HG02642 (cell line): Measurements from ENCODE around the gene ZSWIM4.
A peak's percentile ranks its signal among the peaks of the same experiment; 100 is the strongest.

Experiments used
- ATAC-seq: cut with Tn5 transposase; IDR thresholded peaks from one replicate; pipeline ENCODE4 v1.9.1; 2021; ENCODE audit warnings: mild to moderate bottlenecking; ENCODE audit not compliant: unreplicated experiment, poor library complexity

The ZSWIM4 gene

DNA sequence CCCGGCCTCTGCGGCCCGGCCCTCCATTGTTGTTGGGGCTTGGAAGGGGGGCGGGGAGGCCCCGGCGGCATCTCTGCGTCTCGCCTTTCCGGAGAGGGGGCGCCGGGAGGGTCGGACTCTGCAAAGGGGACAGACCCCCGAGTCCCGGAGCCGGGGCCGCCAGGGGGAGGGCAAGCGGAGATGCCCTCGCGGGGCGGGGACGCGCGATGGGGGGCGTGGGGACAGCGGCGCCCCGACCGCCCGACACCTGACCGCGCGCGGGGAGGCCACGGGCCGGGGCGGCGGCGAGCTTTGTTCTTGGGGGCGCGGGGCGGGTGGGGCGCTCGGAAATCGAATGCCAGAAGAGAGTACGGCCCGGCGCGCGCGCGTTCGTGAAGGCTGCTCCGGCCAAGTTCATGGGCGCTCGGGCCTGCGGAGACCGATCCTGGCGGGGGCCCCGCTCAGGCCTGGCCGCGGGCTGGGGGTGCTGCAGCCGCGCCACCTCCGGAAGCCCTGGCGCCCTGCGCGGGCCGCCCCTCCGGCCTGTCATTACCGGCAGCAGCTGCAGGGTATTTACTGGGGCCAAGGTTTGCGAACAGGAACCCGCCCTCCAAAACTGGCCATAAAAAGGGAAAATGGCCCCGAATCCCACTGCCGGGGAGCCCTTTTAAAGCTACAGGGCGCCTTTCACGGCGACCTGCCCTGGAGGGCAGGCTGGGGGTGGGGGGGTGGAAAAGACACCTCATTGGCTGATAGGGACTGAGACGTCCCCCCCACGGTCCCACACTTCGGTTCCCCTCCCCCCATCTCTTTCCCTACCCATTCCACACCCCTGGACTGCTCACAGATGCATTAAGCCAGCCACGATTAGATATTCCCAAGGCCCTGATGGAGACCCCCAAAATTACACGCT lies 70.6 kb downstream of the ZSWIM4 start:
- ATAC-seq = no peak

DNA sequence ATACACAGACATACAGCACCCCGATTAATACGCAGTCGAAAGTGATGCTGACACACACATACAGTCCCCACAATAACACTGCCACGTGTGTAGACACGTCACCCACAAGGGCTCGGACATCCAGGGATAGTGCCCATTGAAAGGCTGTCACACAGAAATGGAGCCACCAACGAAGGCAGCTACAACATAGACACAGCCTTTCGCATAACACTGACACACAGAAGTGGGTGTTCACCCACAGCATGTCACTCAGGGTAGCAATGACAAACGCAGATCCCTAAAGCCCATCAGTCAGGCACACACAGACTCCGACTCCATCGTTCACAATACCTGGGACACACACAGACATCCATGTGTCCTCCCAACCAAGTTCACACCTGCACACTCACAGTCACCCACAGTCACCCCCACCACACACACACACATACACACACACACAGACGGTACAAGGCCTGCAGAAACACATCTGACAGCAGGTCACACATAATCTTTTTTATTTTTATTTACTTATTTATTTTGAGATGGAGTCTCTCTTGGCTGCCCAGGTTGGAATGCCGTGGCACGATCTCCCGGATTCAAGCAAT lies 71.3 kb downstream of the ZSWIM4 start:
- ATAC-seq = no peak

DNA sequence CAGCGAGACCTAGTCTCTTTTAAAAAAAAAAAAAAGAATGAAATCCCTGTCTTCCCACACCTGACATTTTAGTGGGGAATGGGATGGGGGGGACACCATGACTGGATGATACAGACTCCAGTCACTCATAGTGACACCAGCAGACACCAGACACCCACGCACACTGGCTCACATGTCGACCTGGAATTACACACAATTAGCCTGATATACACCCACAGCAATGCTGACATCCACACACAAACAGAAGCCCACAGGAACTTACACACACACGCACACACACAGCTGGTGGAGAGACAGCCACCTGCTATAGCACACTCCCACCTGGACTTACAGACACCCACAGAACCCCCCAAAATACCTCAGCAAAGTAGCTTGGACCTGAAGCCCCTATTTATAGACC lies 73.4 kb downstream of the ZSWIM4 start:
- ATAC-seq = no peak

DNA sequence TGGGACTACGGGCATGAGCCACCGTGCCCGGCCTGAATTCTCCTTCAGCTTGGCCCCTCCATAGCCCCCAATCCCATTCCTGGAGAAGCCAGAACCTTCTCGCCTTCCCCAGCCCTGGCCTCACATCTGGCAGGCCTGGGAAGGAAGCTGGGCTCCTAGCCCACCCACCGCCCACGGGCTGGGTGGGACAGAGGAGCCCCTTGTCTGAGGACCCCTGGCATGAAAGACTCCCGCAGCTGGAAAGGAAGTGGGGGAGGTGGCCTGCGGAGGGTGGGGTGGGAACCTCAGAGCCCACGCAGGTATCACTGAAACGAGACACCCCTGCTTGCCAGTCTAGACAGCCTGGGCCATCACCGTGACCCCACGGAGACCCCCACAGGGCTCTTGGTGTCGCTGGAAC lies 74.0 kb downstream of the ZSWIM4 start:
- no peak for ATAC-seq

DNA sequence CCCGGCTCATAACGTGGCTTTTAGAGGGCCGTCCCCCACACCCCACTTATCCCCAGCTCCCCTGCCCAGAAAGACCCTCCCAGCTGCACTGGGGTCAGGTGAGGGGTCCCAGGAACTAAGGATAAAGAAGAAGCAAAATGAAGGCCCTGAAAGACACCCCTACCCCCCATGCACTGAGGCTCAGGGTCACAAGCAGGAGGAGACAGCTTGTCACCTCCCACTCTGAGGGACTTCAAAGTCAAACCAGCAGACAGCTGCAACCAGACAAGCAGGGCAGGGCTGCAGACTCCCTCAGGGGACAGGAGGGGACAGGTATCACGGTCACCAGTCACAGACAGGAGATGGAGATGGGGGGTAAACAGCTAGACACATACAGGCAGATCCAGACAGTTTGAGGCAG lies 75.6 kb downstream of the ZSWIM4 start:
- ATAC-seq = no peak

DNA sequence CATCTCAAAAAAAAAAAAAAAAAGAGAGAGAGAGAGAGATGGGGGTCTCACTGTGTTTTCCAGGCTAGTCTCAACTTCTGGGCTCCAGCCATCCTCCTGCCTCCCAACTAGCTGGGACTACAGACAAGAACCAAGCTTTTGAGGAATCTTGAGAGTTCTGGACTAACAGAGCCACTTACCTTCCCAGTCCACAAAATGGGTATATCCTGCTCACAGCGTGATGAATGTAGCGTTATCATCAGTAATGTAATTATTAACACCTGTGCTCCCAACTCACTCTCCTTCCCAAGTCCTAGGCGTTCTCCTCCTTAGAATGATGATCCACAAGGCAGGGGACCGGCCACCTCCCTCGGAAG lies 77.1 kb downstream of the ZSWIM4 start:
- no peak for ATAC-seq

DNA sequence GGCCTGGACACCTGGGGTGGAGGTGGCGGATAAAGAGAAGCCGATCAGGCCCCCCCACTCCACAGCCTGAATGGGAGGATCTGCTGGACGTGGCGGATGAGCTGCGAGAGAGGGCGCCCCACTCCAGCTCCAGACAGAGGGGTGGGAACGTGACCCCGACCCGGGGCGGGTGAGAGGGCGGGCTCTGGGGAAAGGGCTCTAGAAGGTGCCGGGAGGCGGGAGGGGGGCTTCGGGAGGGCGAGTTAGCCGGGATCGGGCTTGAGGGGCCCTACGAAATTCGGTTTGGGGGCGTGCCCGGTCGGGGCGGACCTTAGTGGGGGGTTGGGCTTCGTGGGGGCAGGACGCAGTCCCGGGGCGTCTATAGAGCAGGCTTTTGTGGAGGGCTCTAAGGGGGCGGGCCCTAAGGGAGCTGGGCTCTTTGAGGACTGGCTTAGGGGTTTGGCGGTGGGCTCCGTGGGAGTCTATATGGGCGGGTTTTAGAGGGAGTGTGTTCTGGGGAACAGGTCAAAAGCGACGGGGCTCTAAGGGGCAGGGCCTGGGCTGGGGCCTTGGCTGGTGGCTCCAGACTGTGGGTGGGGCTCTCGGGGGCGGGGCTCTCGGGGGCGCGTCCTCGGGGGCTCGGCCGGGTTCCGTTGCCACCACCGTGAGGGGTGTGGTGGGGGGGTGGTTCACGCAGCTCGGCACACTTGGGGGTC lies 77.6 kb downstream of the ZSWIM4 start:
- no peak for ATAC-seq

DNA sequence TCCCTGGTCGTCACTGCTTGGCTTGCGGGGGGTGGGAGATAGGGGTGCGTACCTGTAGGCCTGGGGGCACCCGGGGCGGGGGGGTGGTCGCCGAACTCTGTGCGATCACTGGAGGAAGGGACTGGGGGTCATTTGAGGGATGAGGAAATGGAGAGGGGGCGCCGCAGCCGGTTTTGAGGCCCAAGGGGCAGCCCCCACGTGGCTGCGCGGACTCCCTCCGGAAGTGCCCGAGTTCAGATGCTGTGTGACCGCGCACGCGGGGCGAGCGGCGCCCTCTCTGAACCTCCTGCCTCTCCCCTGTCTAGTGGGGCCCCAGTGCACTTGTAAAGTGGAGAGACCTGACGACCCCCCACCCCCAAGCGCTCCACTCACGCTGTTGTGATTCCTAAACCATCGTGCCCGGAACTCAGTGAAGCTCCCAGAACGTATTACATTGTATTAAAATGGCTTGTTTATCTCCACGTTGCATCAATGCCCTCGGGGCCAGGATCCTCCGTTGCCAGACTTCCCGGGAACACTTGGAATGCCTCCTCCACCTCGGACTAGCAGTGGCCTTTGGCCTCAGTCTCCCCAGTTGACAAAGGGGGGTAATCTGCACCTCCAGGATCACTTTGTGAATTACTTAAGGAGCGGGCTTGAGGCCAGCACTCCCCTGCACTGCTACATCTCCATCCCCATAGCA lies 78.7 kb downstream of the ZSWIM4 start:
- ATAC-seq = no peak

DNA sequence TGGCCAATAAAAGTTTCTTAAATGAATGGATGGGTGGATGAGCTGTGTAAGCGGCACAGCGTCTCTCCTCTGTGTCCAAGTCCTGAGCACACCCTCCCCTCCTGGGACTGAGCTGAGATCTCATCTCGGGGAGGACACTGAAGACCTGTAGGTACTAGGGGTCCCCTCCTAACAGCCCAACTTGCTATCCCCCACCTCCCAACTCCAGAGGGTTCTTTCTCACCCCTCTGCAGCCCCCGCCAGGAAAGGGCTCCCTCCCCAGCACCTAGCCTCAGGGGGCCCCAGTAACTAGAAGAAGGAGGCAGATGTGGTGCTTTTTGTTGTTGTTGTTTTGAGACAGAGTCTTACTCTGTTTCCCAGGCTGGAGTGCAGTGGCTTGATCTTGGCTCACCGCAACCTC lies 80.6 kb downstream of the ZSWIM4 start:
- ATAC-seq = no peak

DNA sequence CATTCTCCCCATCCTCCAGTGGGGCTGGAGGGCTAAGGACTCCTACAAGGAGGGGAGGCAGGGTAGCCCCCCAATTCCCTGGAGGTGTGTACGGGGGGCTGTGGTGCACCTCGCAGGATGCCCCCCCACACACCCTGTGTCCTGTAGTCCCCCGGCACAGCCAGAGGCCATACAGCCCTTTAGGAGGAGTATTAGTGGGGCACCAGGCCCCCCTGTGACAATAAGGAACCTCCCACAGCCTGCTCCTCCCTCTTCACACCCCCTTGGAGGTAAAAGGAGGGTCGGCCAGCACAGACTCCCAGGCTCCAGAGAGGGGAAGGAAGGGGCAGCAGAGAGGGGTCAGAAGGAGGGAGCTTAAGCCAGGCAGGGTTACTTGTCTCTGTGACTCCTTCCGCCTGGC lies 81.6 kb downstream of the ZSWIM4 start, which contains the start of gene NANOS3:
Gene NANOS3, plus strand, starts transcription at position 301 of the 400 bp plus-strand sequence. CDS start 115 bp downstream, outside the sequence.
- no peak for ATAC-seq

DNA sequence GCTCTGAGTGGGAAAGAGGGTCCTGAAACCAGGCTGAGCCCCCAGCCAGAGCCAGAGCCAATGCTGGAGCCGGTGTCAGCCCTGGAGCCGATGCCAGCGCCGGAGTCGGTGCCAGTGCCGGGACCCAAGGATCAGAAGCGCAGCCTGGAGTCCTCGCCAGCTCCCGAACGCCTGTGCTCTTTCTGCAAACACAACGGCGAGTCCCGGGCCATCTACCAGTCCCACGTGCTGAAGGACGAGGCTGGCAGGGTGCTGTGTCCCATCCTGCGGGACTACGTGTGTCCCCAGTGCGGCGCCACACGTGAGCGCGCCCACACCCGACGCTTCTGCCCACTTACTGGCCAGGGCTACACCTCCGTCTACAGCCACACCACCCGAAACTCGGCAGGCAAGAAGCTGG lies 82.1 kb downstream of the ZSWIM4 start:
- no peak for ATAC-seq

DNA sequence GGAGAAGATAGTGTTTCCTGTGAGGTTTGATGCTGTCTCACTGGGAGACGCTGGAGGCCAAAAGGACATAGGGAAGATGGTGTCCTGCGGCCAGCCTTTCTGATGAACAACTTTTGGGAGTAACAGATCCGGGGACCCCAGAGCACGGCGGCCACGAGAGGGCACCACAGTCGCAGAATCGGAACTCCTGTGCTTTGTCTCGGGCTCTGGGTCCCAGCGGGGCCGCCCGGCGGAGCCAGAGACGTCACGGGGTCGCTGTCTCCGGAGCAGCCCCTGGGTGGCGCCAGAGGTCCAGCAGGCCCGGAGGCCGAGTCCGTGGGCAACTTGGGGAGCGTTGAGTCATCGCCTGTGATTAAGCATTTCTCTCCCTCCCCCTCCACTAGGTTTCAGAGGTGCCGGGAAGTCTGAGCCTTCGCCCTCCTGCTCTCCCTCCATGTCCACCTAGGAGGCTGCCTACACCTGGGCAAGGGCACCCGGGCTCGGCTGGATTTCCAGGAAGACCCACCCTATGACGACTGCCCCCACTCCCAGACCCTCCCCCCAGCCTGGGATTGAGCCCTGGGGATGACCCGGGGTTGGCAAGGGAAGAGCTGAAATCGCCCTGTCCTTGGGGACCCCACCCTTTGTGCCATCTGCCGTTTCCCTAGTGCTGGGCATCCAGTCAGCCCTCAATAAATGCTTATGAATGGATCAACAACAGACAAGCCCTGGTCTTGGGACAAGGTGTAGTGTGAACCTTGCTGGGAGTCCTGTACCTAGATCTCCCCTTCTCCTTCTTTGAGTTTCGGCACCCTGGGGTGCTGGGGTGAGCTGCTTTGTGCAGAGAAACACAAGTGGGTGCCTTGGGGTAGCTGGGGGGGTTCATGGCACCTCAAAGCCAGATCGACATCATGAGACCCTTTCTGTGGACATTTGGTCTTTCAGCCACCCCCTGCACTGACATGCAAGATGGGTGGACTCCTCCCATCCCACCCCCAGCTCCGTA lies 85.1 kb downstream of the ZSWIM4 start:
- peak; percentile 86 for ATAC-seq

DNA sequence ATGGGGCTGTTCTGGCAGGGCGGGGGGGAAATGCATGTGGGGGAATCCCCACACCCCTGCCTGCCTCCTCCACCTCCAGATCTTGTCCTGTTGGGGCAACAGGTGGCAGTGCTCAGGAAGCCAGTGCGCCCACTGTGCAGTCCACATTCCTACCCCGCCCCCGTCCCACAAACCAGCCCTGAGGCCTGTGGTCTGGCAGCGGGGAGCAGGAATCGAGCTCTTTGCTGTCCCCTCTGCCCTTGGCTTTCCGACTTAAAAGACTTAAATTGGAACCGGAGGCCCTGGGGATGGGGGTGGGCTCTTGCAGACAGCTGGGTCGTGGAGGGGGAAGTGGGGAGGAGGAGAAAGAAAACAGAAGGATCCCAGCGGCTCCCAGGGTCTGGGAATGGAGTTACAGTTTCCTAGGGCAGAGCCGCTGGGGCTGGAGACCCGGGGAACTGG lies 86.0 kb downstream of the ZSWIM4 start:
- no peak for ATAC-seq
